BJ (cell line): ENCODE measurements around the gene MMP15. TPM values are rescaled to one million over a fixed set of nuclear protein-coding genes. Genes with fewer than 3 reads are reported as not detected.

Source experiments
- CTCF ChIA-PET: fragments of 350-600 bp; formaldehyde crosslinking; extraction: SDS; loops from one replicate; lab custom pipeline; 2021; ENCODE audit warnings: antibody characterized with exemption, inconsistent platforms; lab: Yijun Ruan, JAX
- POLR2A ChIA-PET: fragments of 300-600 bp; sonication (Branson Sonifier 250); formaldehyde crosslinking; extraction: SDS; loops from one replicate; lab custom pipeline; 2021; ENCODE audit warnings: antibody characterized with exemption; lab: Charles Lee
- DNase-seq: peaks from one replicate; pipeline ENCODE4 v3.0.0-alpha.2; 2011; ENCODE audit warnings: low read depth
- H3K27me3 ChIP-seq: 2 replicates; pipeline ENCODE4 v1.6.0; 2011; ENCODE audit warnings: low read length; ENCODE audit not compliant: control insufficient read depth, insufficient read depth
- H3K36me3 ChIP-seq: 2 replicates; pipeline ENCODE4 v1.5.1; 2011; ENCODE audit warnings: low read length; ENCODE audit not compliant: control insufficient read depth, insufficient read depth
- H3K4me3 ChIP-seq: 2 replicates; pipeline ENCODE4 v1.5.1; 2011; ENCODE audit warnings: low read depth, mild to moderate bottlenecking, control low read depth, low read length
- polyA plus RNA-seq: library from polyadenylated mRNA; depleted of rRNA; stranded (reverse); fragments of >200 nt; gene quantifications from 2 replicates; pipeline ENCODE4 v1.2.3, GENCODE V29; 2011
- TF ChIP-seq, protein P1 (sequence below): IDR thresholded peaks from 2 replicates; pipeline ENCODE4 v1.5.1; 2011; ENCODE audit warnings: low read depth, mild to moderate bottlenecking, control low read depth, inconsistent platforms, low read length, moderate library complexity; ENCODE audit not compliant: insufficient read depth

MMP15 gene
- polyA plus RNA-seq, 1 experiment, result 1.1 TPM

DNA sequence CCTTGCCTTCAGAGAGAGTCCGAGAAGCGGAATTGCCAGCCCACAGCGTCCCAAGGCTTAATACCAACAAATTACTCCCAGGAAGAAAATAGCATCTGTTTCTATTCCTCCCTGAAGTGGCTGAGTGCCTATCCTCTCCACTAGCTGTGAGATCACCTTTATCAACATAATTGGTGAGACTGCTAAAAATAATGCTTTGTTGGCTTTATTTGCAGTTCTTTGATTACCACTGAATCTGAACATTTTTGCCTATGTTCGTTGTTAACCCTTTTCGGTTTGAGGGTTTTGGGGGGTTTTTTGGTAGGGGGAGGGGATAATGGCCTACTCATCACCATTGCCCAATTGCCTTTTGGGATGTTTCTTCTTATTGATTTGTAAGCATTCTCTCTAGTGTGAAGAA, 31.0 kb downstream of the MMP15 start:
- no peak overlapping the region for H3K4me3 ChIP-seq
- TF ChIP-seq, protein P1, sequence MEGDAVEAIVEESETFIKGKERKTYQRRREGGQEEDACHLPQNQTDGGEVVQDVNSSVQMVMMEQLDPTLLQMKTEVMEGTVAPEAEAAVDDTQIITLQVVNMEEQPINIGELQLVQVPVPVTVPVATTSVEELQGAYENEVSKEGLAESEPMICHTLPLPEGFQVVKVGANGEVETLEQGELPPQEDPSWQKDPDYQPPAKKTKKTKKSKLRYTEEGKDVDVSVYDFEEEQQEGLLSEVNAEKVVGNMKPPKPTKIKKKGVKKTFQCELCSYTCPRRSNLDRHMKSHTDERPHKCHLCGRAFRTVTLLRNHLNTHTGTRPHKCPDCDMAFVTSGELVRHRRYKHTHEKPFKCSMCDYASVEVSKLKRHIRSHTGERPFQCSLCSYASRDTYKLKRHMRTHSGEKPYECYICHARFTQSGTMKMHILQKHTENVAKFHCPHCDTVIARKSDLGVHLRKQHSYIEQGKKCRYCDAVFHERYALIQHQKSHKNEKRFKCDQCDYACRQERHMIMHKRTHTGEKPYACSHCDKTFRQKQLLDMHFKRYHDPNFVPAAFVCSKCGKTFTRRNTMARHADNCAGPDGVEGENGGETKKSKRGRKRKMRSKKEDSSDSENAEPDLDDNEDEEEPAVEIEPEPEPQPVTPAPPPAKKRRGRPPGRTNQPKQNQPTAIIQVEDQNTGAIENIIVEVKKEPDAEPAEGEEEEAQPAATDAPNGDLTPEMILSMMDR, result no peak
- DNase-seq, result no peak
- CTCF ChIA-PET, result interaction anchor here (0.7 to 1.8 kb wide), 2 partner anchors 14 to 48 kb away, joined by 3 read pairs; no protein-coding TSS in a partner anchor
- no peaks in the 10 kb centered on the region for H3K36me3 ChIP-seq
- peaks cover 3% of the 10 kb centered on the region for H3K27me3 ChIP-seq
- POLR2A ChIA-PET, result no interaction called here

DNA sequence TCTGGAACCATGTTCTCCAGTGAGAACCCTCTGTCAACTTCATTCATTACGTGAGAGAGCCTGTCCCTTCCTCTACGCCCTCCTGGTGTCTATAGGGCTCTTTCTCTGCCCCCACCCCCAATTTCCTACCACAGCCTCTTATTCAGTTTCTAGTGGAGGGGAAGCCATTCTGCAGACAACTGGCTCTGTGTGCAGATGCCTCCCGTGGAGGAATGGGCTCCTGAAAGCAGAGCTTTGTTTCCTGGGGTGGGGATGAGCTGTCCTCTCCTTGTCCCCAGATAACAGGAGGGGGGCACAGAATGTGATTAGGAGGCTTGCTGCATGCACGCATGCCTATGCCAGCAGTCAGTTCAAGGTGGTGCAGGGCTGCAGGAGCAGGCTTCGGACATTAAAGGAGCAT, 31.6 kb downstream of the MMP15 start:
- Histone ChIP-seq H3K36me3 (no peaks in the 10 kb centered on the region), H3K4me3 (no peak overlapping the region), H3K27me3 (peaks cover 3% of the 10 kb centered on the region)
- no peak for DNase-seq
- TF ChIP-seq, protein P1, result no peak
- ChIA-PET CTCF (interaction anchor here (1.8 kb wide), 1 partner anchor 13 kb away, joined by 3 read pairs; no protein-coding TSS in a partner anchor), POLR2A (no interaction called here)

DNA sequence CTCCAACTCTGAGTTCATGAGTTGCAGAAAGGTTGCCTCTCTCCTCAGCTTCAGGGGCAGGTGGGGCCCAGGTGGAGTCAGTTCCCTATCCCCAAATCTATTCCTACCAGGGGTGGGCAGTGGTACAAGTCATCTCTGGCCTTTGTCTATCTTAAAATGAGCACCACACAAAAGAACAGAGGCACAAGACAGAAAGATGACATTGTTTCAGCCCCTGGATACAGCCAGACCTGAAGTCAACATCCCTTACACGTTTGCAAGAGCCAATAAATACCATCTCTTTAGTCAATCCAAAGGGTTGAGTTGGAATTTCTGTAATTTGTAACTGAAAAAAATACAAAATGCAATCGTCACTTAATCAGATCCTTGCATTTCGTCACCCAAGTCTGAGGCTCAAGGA, 32.2 kb downstream of the MMP15 start:
- no peaks in the 10 kb centered on the region for H3K36me3 ChIP-seq
- DNase-seq, result no peak
- ChIA-PET POLR2A (no interaction called here), CTCF (interaction anchor here (1.0 to 1.8 kb wide), 2 partner anchors 13 to 64 kb away, joined by 3 to 5 read pairs; no protein-coding TSS in a partner anchor)
- H3K4me3 ChIP-seq, result no peak overlapping the region
- H3K27me3 ChIP-seq, result peaks cover 3% of the 10 kb centered on the region
- TF ChIP-seq, protein P1, result no peak

DNA sequence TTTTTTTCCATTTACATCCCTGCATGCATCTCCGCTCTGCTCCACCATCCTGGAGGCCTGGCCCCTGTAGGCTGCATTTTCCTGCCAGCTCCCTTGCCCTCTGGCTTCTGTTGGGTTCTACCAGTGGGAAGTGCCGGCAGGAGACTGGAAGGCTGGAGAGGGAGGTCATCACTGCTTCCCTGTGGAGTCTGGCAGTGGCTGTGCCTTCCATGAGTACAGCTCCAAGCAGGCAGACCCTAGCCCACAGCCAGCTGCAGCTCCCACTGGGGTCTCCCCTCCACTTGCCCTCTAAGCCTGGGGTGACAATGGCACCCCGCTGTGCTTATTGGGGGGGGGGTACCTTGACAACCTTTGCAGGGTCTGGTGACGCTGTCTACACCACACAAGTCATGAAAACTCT, 37.3 kb downstream of the MMP15 start:
- no peak for DNase-seq
- ChIA-PET POLR2A (no interaction called here), CTCF (interaction anchor here (0.7 to 1.6 kb wide), 3 partner anchors 29 to 231 kb away, joined by 3 to 5 read pairs (median 4); no protein-coding TSS in a partner anchor)
- TF ChIP-seq, protein P1, result no peak
- Histone ChIP-seq H3K36me3 (no peaks in the 10 kb centered on the region), H3K4me3 (no peak overlapping the region), H3K27me3 (no peaks in the 10 kb centered on the region)

DNA sequence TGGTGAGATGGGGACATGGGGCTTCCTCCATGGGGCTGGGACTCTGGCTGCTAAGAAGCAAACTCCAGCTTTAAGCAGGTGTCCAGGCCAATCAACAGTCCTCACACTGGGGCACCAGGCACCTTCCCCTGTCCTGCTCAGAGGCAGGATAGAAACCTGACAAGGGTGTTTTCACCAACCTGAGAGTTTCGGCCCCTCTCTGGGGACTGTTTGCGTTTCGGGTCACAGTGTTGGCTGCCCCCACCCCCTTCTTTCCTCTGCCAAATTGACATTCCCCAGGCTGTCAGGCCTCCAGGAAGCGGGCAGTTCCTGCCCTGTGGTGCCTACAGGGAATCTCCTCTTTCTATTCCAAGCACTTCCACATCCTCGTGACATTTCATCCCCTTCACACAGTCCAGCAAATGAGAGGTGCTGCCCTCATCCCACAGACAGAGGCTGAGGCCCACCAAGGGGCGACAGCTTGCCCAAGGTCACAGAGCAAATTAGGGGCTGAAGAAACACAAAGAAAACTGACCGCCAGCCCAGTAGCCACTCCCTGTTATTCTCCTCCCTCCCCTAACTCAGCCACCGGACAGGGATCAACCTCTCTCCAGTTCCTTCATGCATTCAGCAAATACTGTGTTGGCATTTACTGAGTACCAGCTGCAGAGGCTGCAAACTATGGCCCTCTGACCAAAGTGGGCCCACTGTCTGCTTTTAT, 38.0 kb downstream of the MMP15 start:
- H3K27me3 ChIP-seq, result no peaks in the 10 kb centered on the region
- ChIA-PET CTCF (interaction anchor here (1.6 kb wide), 1 partner anchor 58 kb away, joined by 4 read pairs; no protein-coding TSS in a partner anchor), POLR2A (no interaction called here)
- H3K4me3 ChIP-seq, result no peak overlapping the region
- TF ChIP-seq, protein P1, result no peak
- DNase-seq, result no peak
- H3K36me3 ChIP-seq, result no peaks in the 10 kb centered on the region
